Rectal smooth muscle tissue (tissue), 1 donor: ENCODE data around the gene MAP7D1.
"Not testable (repeated sequence)": the region's sequence is repeated elsewhere in the genome, so short reads cannot be mapped to it uniquely, and the experiment has no call there.

Source experiments
- H3K27ac ChIP-seq: one replicate; pipeline ENCODE4 v1.7.0; 2013; ENCODE audit warnings: low read depth, low read length, inconsistent platforms
- H3K27me3 ChIP-seq: one replicate; pipeline ENCODE4 v1.7.0; 2013; ENCODE audit warnings: low read length; ENCODE audit not compliant: control insufficient read depth, insufficient read depth
- H3K36me3 ChIP-seq: one replicate; pipeline ENCODE4 v1.7.0; 2013; ENCODE audit warnings: low read length; ENCODE audit not compliant: control insufficient read depth, insufficient read depth
- H3K4me1 ChIP-seq: one replicate; pipeline ENCODE4 v1.7.0; 2013; ENCODE audit warnings: low read length; ENCODE audit not compliant: control insufficient read depth, insufficient read depth
- H3K4me3 ChIP-seq: one replicate; pipeline ENCODE4 v1.7.0; 2013; ENCODE audit warnings: low read length
- H3K9ac ChIP-seq: one replicate; pipeline ENCODE4 v1.7.0; 2013; ENCODE audit warnings: low read length

Gene MAP7D1

DNA sequence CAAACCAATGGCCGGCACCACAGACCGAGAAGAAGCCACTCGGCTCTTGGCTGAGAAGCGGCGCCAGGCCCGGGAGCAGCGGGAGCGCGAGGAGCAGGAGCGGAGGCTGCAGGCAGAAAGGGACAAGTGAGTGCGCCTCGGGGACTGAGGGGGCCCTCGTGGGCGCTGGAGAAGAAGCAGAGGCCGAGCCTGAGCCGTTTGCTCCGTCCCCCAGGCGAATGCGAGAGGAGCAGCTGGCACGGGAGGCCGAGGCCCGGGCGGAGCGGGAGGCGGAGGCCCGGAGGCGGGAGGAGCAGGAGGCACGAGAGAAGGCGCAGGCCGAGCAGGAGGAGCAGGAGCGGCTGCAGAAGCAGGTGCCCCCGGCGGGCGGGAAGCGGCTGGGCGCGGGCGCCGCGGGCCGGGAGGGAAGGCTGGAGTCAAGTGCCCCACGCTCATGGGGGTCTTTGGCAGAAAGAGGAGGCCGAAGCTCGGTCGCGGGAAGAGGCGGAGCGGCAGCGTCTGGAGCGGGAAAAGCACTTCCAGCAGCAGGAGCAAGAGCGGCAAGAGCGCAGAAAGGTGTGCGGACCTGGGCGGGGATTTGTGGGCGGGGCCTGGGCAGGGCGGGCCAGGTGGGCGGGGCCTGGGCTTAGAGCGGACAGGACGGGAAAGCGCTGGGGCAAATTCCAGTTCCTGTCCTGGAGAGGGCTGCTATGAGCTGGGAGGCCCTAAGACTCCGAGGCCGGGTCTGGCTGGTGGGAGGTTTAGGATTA is 22.7 kb downstream of the MAP7D1 start:
- Histone ChIP-seq H3K4me1 (peaks cover 29% of the 10 kb centered on the region), H3K4me3 (peak overlapping the region; percentile 49), H3K36me3 (peaks cover 37% of the 10 kb centered on the region), H3K9ac (no peak overlapping the region), H3K27me3 (no peaks in the 10 kb centered on the region), H3K27ac (peak overlapping the region; percentile 82)

GRCh38 chr1:36179220-36179600 is 23.2 kb downstream of the MAP7D1 start:
- Histone ChIP-seq H3K36me3 (peaks cover 32% of the 10 kb centered on the region), H3K4me3 (no peak overlapping the region), H3K27me3 (no peaks in the 10 kb centered on the region), H3K4me1 (peaks cover 27% of the 10 kb centered on the region), H3K27ac (peak overlapping the region; percentile 82), H3K9ac (no peak overlapping the region)

GRCh38 chr1:36182734-36183133 is 26.8 kb downstream of the MAP7D1 start:
- Histone ChIP-seq H3K27me3 (no peaks in the 10 kb centered on the region), H3K27ac (peak overlapping the region; percentile 86), H3K4me3 (no peak overlapping the region), H3K36me3 (peaks cover 14% of the 10 kb centered on the region), H3K4me1 (peaks cover 13% of the 10 kb centered on the region), H3K9ac (no peak overlapping the region)

DNA sequence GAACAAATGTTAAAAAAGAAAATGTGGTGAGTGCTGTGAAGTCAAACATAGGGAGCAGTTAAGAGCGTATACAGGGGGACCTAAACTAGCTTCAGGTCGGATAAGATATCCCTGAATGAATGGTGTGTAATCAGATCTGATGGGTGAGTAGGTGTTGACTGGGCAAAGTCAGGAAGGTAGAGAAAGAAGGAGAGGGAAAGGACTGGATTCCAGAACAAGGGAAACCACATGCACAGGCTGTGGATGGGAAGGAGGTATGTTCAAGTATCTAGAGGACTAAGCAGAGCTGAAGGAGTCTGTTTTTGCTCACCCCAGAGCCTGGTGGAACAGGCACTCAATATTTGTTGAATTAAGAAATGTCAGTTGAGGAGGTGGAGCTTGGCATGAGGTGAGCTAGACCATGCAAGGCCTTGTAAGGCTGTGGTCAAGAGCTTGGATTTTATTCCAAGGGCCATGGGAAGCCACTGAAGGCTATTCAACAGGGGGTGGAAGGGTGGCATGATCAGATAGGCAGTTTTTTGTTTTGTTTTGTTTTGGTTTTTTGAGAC is 27.4 kb downstream of the MAP7D1 start:
- H3K4me1 ChIP-seq = peaks cover 16% of the 10 kb centered on the region
- H3K36me3 ChIP-seq = peaks cover 14% of the 10 kb centered on the region
- H3K4me3 ChIP-seq = no peak overlapping the region
- H3K9ac ChIP-seq = no peak overlapping the region
- H3K27me3 ChIP-seq = no peaks in the 10 kb centered on the region
- peak overlapping the region; percentile 86 for H3K27ac ChIP-seq

DNA sequence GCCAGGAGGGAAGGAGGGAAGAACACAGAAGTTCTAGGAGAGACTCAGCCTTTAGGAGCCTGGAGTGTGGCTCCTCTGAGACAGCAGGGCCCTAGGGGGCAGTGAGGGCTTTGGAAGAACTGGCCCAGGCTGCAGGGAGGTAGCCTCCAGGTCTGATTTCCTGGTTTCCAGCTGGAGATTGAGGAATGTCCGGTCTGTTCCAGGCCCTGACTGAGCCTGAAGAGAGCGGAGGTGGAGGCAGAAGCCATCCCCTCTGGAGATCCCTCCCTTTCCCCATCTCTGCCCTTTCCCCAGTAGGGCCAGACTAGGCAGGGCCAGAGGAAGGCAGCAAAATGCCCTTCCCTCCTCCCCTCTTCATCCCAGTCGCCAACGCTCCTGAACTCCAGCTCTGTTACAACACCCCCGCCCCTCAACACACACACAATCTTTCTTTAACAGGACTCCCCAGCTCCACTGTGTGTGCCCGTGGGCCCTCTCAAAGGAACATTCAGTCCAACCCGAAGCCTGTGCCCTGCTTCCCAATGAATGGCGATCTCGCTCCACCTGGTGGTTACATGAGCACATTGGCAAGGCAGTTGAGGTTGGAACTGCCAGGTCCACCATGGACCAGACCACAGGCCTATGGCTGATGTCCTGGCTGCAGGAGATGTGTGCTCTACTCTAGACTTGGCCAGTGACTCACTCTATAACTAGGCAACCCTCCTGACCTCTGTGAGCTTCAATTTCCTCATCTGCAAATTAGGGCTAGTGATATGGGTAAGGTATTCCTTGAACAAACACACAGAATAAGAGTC is 32.0 kb downstream of the MAP7D1 start:
- H3K27ac ChIP-seq = peak overlapping the region; percentile 87
- no peak overlapping the region for H3K9ac ChIP-seq
- peaks cover 12% of the 10 kb centered on the region for H3K4me1 ChIP-seq
- no peak overlapping the region for H3K4me3 ChIP-seq
- H3K27me3 ChIP-seq = no peaks in the 10 kb centered on the region
- H3K36me3 ChIP-seq = no peaks in the 10 kb centered on the region

DNA sequence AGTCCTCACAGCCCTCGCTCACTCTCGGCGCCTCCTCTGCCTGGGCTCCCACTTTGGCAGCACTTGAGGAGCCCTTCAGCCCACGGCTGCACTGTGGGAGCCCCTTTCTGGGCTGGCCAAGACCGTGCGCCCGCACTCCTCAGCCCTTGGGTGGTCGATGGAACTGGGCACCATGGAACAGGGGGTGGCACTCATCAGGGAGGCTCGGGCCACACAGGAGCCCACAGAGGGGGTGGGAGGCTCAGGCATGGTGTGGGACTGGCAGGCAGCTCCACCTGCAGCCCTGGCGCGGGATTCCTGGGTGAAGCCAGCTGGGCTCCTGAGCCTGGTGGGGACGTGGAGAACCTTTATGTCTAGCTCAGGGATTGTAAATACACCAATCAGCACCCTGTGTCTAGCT is 40.8 kb downstream of the MAP7D1 start:
- H3K4me3 ChIP-seq, H3K27ac ChIP-seq, H3K27me3 ChIP-seq, H3K36me3 ChIP-seq, H3K4me1 ChIP-seq, H3K9ac ChIP-seq: not testable (repeated sequence)

DNA sequence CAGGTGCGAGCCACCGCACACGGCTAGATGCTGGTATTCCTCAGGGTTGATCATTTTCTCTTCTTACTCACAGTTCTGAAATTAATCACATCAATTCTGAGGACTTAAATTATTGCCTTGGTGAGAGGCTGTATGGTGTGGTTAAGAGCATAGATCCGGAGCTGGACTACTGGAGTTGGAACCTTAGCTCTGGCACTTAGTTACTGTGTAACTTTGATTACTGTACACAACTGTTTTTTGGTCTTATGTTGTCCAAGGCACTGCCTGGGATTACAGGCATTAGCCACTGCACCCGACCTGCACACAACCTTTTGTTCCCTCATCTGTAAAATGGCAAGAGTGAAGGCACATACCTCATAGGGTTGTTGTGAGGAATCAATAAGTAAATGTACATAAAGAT is 42.7 kb downstream of the MAP7D1 start:
- Histone ChIP-seq H3K4me3 (no peak overlapping the region), H3K4me1 (peaks cover 3% of the 10 kb centered on the region), H3K36me3 (no peaks in the 10 kb centered on the region), H3K27ac (no peak overlapping the region), H3K27me3 (no peaks in the 10 kb centered on the region), H3K9ac (no peak overlapping the region)

DNA sequence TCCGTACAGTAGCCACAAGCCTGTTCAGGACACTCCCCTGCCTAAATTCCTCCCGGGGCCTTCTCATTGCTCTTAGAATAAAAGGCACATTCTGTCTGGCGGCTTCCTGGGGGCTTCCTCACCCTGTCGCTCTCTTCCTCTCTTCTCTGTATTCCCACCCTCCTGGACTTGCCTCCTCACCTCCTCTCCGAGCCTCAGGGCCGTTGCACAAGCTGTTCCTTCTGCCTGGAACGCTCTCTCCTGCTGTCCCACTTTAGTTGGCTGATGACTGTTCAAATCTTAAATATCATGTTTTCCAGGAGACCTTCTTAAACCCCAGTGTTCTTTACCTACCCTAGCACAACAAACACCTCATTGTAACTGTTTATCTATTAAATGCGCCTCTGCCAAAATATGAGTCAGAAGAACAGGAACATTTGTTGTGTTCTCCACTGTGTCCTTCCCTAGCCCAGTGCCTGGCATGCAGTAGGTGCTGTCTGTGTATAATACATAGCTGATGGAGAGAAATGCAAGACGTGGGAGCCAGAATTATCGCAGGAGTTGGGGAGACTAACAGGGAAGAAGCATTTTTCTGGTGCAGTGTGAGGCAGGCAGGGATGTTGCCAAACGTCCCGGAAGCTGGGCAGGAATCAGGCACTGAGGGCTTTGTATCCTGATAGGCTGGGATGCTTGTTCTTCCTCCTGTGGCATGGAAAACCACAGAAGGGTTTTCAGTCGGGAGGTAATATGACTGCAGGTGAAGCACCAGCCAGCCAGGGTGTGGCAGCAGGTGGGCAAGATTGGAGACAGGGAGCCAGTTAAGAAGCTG is 44.2 kb downstream of the MAP7D1 start:
- H3K9ac ChIP-seq = no peak overlapping the region
- peak overlapping the region; percentile 34 for H3K27ac ChIP-seq
- H3K4me1 ChIP-seq = peaks cover 6% of the 10 kb centered on the region
- H3K36me3 ChIP-seq = no peaks in the 10 kb centered on the region
- no peaks in the 10 kb centered on the region for H3K27me3 ChIP-seq
- H3K4me3 ChIP-seq = no peak overlapping the region

DNA sequence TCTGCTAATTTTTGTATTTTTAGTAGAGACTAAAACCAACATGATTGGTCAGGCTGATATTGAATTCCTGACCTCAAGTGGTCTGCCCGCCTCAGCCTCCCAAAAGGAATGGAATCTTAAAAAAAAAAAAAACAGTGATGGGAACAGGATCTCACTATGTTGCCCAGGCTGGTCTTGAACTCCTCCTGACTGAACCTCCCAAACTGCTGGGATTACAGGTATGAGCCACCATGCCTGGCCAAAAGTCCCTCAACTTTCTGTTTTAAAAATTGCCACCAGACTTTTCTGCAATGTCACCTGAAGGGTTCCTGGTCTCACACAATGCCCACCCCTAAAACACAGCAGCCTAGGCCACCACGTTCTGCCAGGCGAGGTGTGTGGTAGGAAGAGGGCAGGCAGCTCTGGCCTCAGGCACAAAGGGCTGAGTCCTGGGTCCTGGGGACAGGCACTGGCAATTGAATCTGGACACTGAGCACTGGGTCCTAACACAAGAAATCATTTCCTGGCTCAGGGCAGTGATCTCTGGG is 47.1 kb downstream of the MAP7D1 start:
- H3K36me3 ChIP-seq = no peaks in the 10 kb centered on the region
- peaks cover 9% of the 10 kb centered on the region for H3K4me1 ChIP-seq
- H3K9ac ChIP-seq = no peak overlapping the region
- peak overlapping the region; percentile 54 for H3K27ac ChIP-seq
- H3K27me3 ChIP-seq = no peaks in the 10 kb centered on the region
- H3K4me3 ChIP-seq = no peak overlapping the region

DNA sequence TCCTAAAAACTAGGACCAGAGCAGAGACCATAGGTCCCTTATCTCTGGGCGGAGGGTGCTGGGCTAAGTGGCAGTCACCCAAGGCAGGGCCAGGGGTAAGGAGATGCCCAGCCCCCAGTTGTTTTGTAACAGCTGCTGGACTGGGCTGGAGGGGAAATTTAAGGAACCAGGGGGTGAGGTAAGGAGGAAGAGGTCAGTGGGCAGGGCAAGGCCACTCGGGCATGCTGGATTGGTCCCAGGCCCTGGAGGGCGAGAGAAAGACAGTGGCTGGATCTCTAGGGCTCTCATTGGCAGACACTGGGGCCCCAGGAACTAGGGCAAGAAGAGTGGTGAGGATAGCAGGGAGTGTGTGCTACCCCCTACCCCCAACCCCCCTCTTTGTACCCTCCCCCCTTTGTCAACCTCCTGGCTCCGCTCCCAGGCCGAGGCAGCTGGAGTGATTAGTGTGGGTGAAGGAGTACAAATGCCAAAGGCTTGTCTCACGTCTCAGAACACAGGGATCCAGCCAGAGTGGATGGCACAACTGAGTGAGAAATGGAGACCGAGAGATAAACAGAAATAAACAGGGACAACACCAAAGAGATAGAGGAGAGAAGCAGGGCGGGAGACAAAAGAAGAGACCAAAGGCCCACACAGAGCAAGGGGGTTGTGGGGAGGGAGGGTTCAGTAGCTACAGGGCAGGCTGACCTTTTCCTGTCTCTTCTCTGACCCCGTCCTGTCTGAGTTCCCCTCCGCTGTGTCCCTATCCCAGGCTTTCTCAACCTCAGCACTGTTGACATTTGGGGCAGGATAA is 47.8 kb downstream of the MAP7D1 start:
- peaks cover 9% of the 10 kb centered on the region for H3K4me1 ChIP-seq
- no peak overlapping the region for H3K9ac ChIP-seq
- H3K4me3 ChIP-seq = no peak overlapping the region

GRCh38 chr1:36204347-36204909 is 48.5 kb downstream of the MAP7D1 start:
- H3K4me1 ChIP-seq = peaks cover 9% of the 10 kb centered on the region
- H3K9ac ChIP-seq = no peak overlapping the region
- H3K27me3 ChIP-seq = no peaks in the 10 kb centered on the region
- H3K27ac ChIP-seq = no peak overlapping the region
- no peak overlapping the region for H3K4me3 ChIP-seq
- no peaks in the 10 kb centered on the region for H3K36me3 ChIP-seq

More for the DNA sequence above, 47.8 kb downstream of the MAP7D1 start:
- H3K36me3 ChIP-seq = no peaks in the 10 kb centered on the region
- peak overlapping the region; percentile 54 for H3K27ac ChIP-seq
- H3K27me3 ChIP-seq = no peaks in the 10 kb centered on the region
